Peyer's patch (tissue), 4 donors: Measurements from ENCODE around the gene ERG28. TPM values are rescaled to one million over a fixed set of nuclear protein-coding genes. Genes with fewer than 3 reads are reported as not detected.

ENCODE experiments used
- DNase-seq, 3 donors: peaks; one replicate each; pipeline ENCODE4 v3.0.0-alpha.2; 2017 to 2019
- H3K27ac ChIP-seq, 4 donors: fragments of 200-600 bp; sonication (generic); one replicate each; pipeline ENCODE4 v1.5.1; 2016 to 2019
- H3K27me3 ChIP-seq, 2 donors: fragments of 200-600 bp; sonication (generic); one replicate each; pipeline ENCODE4 v1.5.1; 2019
- H3K36me3 ChIP-seq, 3 donors: fragments of 200-600 bp; sonication (generic); one replicate each; pipeline ENCODE4 v1.5.1; 2016 to 2019
- H3K4me1 ChIP-seq, 4 donors: fragments of 200-600 bp; sonication (generic); one replicate each; pipeline ENCODE4 v1.5.1; 2016 to 2019
- H3K4me3 ChIP-seq, 4 donors: fragments of 200-600 bp; sonication (generic); 1 replicate in 3 of 4; 2 replicates in 1 of 4; pipeline ENCODE4 v1.5.1; 2016 to 2019; ENCODE audit warnings: mild to moderate bottlenecking in 1 of 4
- H3K9me3 ChIP-seq, 4 donors: fragments of 200-600 bp; sonication (generic); one replicate each; pipeline ENCODE4 v1.5.1; 2016 to 2019; ENCODE audit warnings: mild to moderate bottlenecking in 1 of 4
- CTCF ChIP-seq, 6 experiments: fragments of 450-650 bp in 4 of 6; fragments of 200-600 bp in 2 of 6; sonication (generic) in 1 of 6; IDR thresholded peaks; one replicate each; pipeline ENCODE4 v1.5.1; 2017 to 2019; ENCODE audit warnings: antibody characterized with exemption in 6 of 6, mild to moderate bottlenecking in 3 of 6, moderate library complexity in 1 of 6
- POLR2A ChIP-seq, 2 donors: fragments of 450-650 bp; IDR thresholded peaks; one replicate each; pipeline ENCODE4 v1.5.1; 2017; ENCODE audit warnings: antibody characterized with exemption in 2 of 2, mild to moderate bottlenecking in 2 of 2, moderate library complexity in 2 of 2
- total RNA-seq, 4 donors: library from RNA; depleted of rRNA; stranded (reverse); fragments of >200 nt; gene quantifications; one replicate each; pipeline ENCODE4 v1.1.0, GENCODE V29; 2016

Gene ERG28
- total RNA-seq, 4 donors from 2014 or later = 8.6 to 14.9 (median 14.7) TPM; not detected in 1

- Histone ChIP-seq H3K9me3 (no peaks in the 10 kb centered on the region), H3K4me3 (no peak overlapping the region), H3K4me1 (peaks cover 0 to 10% (median 0%) of the 10 kb centered on the region in 4 donors), H3K27ac (no peak overlapping the region), H3K27me3 (no peaks in the 10 kb centered on the region), H3K36me3 (peaks cover 0 to 61% (median 0%) of the 10 kb centered on the region in 3 donors)
- DNase-seq = no peak
- TF ChIP-seq CTCF (IDR thresholded peaks at IDR 0.05) (no peak), POLR2A (IDR thresholded peaks at IDR 0.05) (no peak)
Measured at GRCh38 chr14:75649773-75650172, 10.9 kb downstream of the ERG28 start.

GRCh38 chr14:75649337-75649736 lies 11.3 kb downstream of the ERG28 start:
- Histone ChIP-seq H3K27ac (no peak overlapping the region), H3K4me1 (peaks cover 0 to 10% (median 0%) of the 10 kb centered on the region in 4 donors), H3K36me3 (peaks cover 0 to 57% (median 0%) of the 10 kb centered on the region in 3 donors), H3K27me3 (no peaks in the 10 kb centered on the region), H3K4me3 (no peak overlapping the region), H3K9me3 (no peaks in the 10 kb centered on the region)
- DNase-seq = no peak
- TF ChIP-seq CTCF (IDR thresholded peaks at IDR 0.05) (no peak), POLR2A (IDR thresholded peaks at IDR 0.05) (no peak)

- Histone ChIP-seq H3K36me3 (peaks cover 0 to 67% (median 0%) of the 10 kb centered on the region in 3 donors), H3K27ac (no peak overlapping the region), H3K9me3 (no peaks in the 10 kb centered on the region), H3K27me3 (no peaks in the 10 kb centered on the region), H3K4me3 (no peak overlapping the region), H3K4me1 (peaks cover 0 to 10% (median 0%) of the 10 kb centered on the region in 4 donors)
- DNase-seq = no peak
- no peak for TF ChIP-seq CTCF (IDR thresholded peaks at IDR 0.05)
Measured at GRCh38 chr14:75648066-75648838, 12.4 kb downstream of the ERG28 start.

- TF ChIP-seq POLR2A (IDR thresholded peaks at IDR 0.05) = no peak
- TF ChIP-seq CTCF (IDR thresholded peaks at IDR 0.05) = no peak
- no peak for DNase-seq
- H3K27me3 ChIP-seq = no peaks in the 10 kb centered on the region
- no peak overlapping the region for H3K4me3 ChIP-seq
- peaks cover 0 to 67% (median 0%) of the 10 kb centered on the region in 3 donors for H3K36me3 ChIP-seq
- peaks cover 0 to 10% (median 0%) of the 10 kb centered on the region in 4 donors for H3K4me1 ChIP-seq
- H3K27ac ChIP-seq = no peak overlapping the region
- no peaks in the 10 kb centered on the region for H3K9me3 ChIP-seq
Measured at GRCh38 chr14:75647640-75648039, 13.0 kb downstream of the ERG28 start.

GRCh38 chr14:75646762-75647161 lies 13.9 kb downstream of the ERG28 start:
- DNase-seq = no peak
- Histone ChIP-seq H3K9me3 (no peaks in the 10 kb centered on the region), H3K36me3 (peaks cover 0 to 61% (median 0%) of the 10 kb centered on the region in 3 donors), H3K27me3 (no peaks in the 10 kb centered on the region), H3K27ac (no peak overlapping the region), H3K4me1 (peaks cover 0 to 10% (median 0%) of the 10 kb centered on the region in 4 donors), H3K4me3 (no peak overlapping the region)
- TF ChIP-seq POLR2A (IDR thresholded peaks at IDR 0.05) (no peak), CTCF (IDR thresholded peaks at IDR 0.05) (no peak)
